ENCODE results near the gene RBM19.

The RBM19 gene

DNA sequence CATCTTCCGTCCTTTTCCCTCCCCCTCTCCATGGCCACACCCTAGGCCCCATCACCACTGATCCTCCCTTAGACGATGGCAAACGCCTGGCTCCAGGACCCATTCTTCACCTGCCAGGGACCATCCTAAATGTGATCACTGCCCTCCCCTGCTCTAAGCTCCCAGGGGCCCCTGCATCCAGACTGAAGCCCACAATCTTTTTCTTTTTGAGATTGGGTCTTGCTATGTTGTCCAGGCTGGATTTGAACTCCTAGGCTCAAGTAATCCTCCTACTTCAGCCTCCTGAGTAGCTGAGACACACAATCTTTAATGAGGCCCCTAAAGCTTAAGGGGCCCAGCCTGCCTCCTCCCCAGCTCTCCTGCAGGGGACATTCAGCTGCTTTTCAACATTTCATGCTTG, 15.3 kb downstream of the RBM19 start:
- DNase-seq (ENCODE audit: low read depth), result no peak

DNA sequence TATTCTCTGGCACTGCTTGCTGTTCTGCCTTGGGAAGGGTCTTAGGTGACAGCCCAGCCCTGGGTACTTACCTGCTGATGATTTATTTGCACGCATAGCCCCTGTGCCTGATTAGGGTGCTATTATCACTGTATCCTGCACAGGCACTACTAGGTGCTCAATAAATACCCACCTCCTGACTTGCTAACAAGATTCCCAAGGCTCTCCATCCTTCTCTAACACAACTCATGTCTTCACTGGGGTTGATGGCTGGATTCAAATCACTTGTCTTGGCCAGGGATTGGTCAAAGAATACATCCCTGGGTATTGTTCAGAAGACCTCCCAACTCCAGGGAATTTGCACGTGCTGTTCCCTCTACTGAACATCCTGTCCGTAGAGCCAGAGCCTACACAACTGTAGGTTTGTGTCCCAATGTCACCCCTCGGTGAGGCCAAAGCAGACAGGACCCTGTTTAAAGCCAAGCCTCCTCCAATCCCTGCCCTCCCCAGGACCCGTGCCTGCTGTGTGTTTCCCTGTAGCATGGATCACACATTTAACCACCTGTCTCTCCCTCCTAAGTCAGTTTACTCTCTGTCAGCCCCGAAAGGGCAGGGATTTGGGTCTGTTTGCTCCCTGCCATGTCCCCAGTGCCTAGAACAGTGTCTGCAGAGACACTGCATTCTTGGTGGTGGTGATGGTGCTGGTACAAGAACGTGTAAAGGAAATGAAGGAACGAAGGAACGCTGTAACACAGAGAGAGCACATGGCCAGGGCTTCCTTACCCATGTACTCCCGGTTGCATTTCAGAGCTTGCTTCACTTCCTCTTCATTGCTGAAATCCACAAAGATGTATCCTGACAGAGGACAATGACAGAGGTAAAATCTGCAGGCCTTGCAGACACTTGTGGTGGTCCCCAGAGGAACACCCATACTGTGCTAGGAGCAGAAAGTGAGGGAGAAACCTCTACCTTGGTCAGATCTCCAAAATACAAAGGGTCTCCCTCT, 16.5 kb downstream of the RBM19 start:
- no peak for DNase-seq (ENCODE audit: low read depth)

- DNase-seq (ENCODE audit: low read depth), result no peak
Observed at GRCh38 chr12:113948151-113948914, 17.8 kb downstream of the RBM19 start.

DNA sequence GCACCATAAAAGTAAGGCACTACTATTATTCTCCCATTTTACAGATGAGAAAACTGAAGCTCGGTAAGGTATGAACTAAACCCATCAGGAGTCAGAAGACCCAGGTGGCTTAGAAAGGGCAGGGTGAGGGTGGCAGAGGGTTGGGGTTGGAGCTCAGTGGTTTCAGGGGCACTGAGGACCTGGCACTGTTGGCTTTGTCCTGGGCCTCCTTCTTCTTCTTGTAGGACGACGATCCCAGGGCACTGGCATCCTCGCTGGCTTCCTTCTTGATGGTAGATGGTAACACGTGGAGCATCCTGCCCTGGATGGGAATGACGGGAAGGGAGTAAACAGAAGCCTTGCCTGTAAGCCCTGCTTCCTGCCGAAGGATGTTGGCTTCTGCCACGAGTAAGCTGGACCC, 19.9 kb downstream of the RBM19 start:
- DNase-seq (ENCODE audit: low read depth), result no peak

DNA sequence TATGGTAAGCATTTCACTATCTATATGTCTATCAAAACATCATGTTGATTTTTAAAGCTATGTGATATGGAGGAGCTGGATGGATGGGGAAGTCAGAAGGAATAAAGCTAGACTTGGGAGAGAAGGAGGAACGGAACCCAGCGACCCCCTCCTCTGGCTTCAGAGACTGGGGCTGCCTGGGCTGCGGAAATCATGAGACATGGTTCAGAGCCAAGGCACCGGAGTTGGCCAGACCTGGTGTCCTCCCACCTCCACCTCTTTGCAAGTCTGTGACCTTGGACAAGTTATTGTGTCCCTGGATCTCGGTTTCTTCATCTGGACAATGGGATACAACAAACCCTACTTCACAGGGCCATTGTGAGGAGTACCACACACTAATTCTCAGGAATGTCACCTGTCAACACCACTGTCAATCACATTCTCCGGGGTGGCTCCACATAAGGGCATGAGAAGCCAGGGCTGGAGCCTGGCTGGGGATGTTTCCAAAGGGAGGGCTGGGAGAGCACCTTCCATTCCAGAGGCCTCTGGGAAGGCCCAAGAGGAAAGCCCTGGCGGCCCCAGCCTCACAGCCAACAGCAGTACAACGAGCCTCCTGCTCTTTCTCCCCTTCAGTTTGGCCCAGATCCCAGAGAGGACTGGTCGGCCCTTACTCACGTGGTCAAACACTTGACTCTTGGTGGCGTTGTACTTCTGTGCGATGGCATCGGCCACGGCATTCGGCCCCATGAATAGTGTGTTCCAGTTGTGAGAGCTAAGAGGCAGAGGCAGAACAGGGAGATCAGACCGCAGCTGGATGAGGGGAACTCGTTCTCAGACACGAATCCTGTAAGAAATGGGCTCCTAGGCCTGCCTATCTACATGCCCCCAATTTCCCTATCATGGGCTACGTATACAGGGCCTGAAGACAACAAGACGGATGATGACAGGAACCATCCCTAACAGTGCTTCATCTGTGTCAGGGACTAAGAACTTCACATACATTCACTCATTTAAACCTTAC, 20.7 kb downstream of the RBM19 start:
- no peak for DNase-seq (ENCODE audit: low read depth)

- no peak for DNase-seq (ENCODE audit: low read depth)
Observed at GRCh38 chr12:113942209-113942608, 23.9 kb downstream of the RBM19 start.

GRCh38 chr12:113941208-113941486, 25.0 kb downstream of the RBM19 start:
- no peak for DNase-seq (ENCODE audit: low read depth)

GRCh38 chr12:113940357-113941207, 25.5 kb downstream of the RBM19 start:
- no peak for DNase-seq (ENCODE audit: low read depth)

DNA sequence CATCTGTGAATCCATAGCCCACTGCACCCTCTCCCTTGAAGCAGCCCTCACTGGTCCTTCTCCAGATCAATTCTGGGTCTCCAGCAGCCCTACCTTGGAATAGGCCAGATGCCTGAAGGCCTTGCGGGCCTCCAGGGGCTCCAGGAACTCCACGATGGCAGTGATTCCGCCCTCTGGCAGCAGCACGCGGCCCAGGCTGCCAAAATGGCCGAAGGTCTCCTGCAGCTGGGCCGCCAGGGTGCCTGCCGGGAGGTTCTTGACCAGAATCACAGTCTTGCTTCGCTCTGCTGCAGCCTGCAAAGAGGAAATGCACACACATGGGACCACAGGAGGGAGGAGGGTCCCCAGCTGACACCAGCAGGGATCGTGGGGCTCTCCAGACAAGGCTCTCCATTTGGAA, 26.3 kb downstream of the RBM19 start:
- DNase-seq (ENCODE audit: low read depth), result no peak

DNA sequence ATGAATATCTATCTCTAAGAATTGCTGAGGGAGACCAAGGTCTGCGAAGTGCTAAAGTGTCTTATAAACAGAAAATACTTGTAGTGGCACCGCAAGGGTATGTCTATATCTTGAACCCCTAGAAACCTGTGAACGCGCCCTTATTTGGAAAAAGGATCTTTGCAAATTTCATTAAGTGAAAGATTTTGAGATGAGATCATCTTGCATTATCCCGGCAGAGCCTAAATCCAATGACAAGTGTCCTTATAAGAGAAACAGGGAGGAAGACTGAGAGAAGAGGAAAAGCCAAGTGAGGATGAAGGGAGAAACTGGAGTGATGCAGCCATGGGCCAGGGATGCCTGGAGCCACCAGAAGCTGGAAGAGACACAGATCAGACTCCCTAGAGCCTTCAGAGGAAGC, 27.7 kb downstream of the RBM19 start:
- DNase-seq (ENCODE audit: low read depth), result no peak

GRCh38 chr12:113936460-113936859, 29.7 kb downstream of the RBM19 start:
- no peak for DNase-seq (ENCODE audit: low read depth)

GRCh38 chr12:113935459-113935858, 30.7 kb downstream of the RBM19 start:
- no peak for DNase-seq (ENCODE audit: low read depth)

DNA sequence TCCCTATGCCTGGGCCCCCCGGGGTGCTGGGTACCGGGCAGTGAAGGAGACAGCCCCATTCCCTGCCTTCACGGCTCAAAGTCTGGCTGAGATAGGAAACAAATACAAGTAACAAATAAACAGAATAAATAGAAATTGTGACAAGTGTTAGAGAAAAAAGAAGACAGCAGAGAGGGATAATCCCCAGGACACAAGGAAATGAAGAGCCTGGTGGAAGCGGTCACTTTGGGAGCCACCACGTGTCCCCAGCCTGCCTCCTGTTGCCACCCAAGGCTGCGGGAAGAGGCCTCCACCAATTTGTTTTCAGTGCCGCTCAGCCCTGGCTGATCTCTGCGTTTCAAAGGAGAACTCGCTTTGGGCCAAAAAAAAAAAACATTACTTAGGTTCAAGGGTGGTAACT, 31.2 kb downstream of the RBM19 start:
- DNase-seq (ENCODE audit: low read depth), result no peak

GRCh38 chr12:113934060-113934814, 31.9 kb downstream of the RBM19 start:
- DNase-seq (ENCODE audit: low read depth), result no peak

GRCh38 chr12:113933201-113933786, 32.8 kb downstream of the RBM19 start:
- no peak for DNase-seq (ENCODE audit: low read depth)

GRCh38 chr12:113932381-113933196, 33.5 kb downstream of the RBM19 start:
- DNase-seq (ENCODE audit: low read depth), result no peak

- no peak for DNase-seq (ENCODE audit: low read depth)
Observed at GRCh38 chr12:113931517-113931916, 34.6 kb downstream of the RBM19 start.

DNA sequence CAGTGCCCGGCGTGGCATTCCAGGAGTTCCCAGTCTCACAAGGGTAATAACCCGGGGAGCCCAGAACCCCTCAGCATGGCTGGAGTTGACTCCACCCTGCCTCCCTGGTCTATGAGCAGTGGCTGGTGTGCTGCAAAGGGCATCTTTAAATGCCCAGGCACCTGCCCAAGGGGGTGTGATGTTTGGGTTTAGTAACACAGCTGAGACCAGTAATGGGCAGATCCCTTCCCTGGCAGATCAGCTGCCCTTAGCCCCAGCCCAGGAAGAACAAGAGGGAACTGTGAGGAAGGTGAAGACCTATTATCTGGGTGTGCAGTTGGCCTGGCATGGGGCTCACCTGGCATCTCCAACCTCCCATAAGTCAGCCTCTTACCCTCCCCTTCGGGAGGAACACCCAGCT, 35.9 kb downstream of the RBM19 start:
- no peak for DNase-seq (ENCODE audit: low read depth)

DNA sequence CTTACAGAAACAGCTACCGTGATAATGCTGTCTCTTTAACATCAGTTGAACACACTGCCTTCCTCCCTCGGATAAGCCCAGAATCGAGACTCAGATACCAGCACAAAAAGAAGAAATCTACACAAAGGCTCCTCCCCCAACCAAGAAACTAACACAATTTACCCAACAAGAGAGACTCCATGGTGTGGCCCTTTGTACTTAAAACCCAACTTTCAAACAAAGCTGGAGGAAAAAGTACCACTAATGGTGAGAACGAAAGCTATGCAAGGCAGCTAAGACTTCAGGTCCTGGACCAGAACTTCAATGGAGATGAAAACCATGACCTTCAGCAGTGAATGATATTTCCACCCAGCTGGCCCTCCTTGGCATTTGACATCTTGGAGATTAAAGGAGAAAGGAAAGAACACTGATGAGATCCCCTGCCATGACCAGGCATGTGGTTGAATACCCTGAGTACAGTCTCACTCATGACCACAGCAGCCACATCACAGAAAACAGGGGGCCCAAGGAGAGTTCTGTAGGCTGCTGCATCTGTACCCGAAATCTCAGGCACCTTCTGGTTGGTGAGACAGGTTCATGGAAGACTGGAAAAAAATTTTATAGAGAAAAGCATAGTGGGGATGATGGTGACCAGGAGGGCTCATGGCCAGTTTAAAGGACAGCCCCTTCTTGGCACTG, 36.7 kb downstream of the RBM19 start:
- no peak for DNase-seq (ENCODE audit: low read depth)
